GM18505 (cell line): Measurements from ENCODE around the gene KNSTRN.

Experiments used
- ATAC-seq: cut with Tn5 transposase; IDR thresholded peaks from one replicate; pipeline ENCODE4 v1.9.1; 2021; ENCODE audit not compliant: unreplicated experiment
- POLR2A ChIP-seq: IDR thresholded peaks from 4 replicates; pipeline ENCODE4 v1.6.1; 2011; ENCODE audit warnings: borderline replicate concordance; ENCODE audit not compliant: insufficient read depth, insufficient read length; ENCODE audit errors: extremely low read depth

KNSTRN gene

GRCh38 chr15:40430271-40430805, 47.8 kb downstream of the KNSTRN start:
- ATAC-seq, result no peak
- TF ChIP-seq POLR2A, result no peak

GRCh38 chr15:40435023-40435709, 52.6 kb downstream of the KNSTRN start:
- no peak for ATAC-seq

GRCh38 chr15:40435710-40436089, 53.2 kb downstream of the KNSTRN start:
- TF ChIP-seq POLR2A, result no peak
- ATAC-seq, result no peak

More at GRCh38 chr15:40435023-40435709, 52.6 kb downstream of the KNSTRN start:
- no peak for TF ChIP-seq POLR2A

GRCh38 chr15:40436116-40436891, 53.8 kb downstream of the KNSTRN start:
- no peak for ATAC-seq
- TF ChIP-seq POLR2A, result no peak

- ATAC-seq, result no peak
- no peak for TF ChIP-seq POLR2A
Observed at GRCh38 chr15:40436892-40437751, 54.6 kb downstream of the KNSTRN start.

- ATAC-seq, result no peak
- TF ChIP-seq POLR2A, result no peak
Observed at GRCh38 chr15:40437752-40438687, 55.5 kb downstream of the KNSTRN start.

GRCh38 chr15:40438712-40439111, 56.2 kb downstream of the KNSTRN start:
- no peak for ATAC-seq
- TF ChIP-seq POLR2A, result no peak

GRCh38 chr15:40439461-40439959, 57.0 kb downstream of the KNSTRN start:
- no peak for ATAC-seq

GRCh38 chr15:40439960-40440742, 57.6 kb downstream of the KNSTRN start:
- no peak for ATAC-seq
- no peak for TF ChIP-seq POLR2A

More at GRCh38 chr15:40439461-40439959, 57.0 kb downstream of the KNSTRN start:
- no peak for TF ChIP-seq POLR2A

- peak; percentile 79 for ATAC-seq
- peak; percentile 31 for TF ChIP-seq POLR2A
Observed at GRCh38 chr15:40440743-40441564, 58.4 kb downstream of the KNSTRN start, which contains the start of gene BAHD1. Gene BAHD1 (plus strand): TSS chr15:40440953. CDS start chr15:40458465, 17,512 bp downstream.
